Loucy (cell line): ENCODE data around the gene GPC5.

Experiments used
- H2AFZ ChIP-seq: fragments of 200-600 bp; sonication (generic); 2 replicates; pipeline ENCODE4 v1.6.0; 2016; ENCODE audit warnings: antibody characterized with exemption, mild to moderate bottlenecking, low read length, moderate library complexity
- H3F3A ChIP-seq: fragments of 200-600 bp; 2 replicates; pipeline ENCODE4 v1.6.0; 2016; ENCODE audit warnings: antibody characterized with exemption, low read depth, mild to moderate bottlenecking
- H3K27me3 ChIP-seq: fragments of 200-600 bp; sonication (generic); 2 replicates; pipeline ENCODE4 v1.6.1; 2014; ENCODE audit warnings: low read length, mild to moderate bottlenecking; ENCODE audit not compliant: insufficient read depth, poor library complexity, severe bottlenecking
- H3K36me3 ChIP-seq: fragments of 200-600 bp; sonication (generic); 2 replicates; pipeline ENCODE4 v1.6.1; 2016; ENCODE audit warnings: low read length; ENCODE audit not compliant: insufficient read depth
- H3K4me1 ChIP-seq: fragments of 200-600 bp; sonication (generic); 2 replicates; pipeline ENCODE4 v1.5.1; 2014; ENCODE audit warnings: low read length, mild to moderate bottlenecking; ENCODE audit not compliant: insufficient read depth, poor library complexity, severe bottlenecking
- H3K4me2 ChIP-seq: fragments of 200-600 bp; sonication (generic); 2 replicates; pipeline ENCODE4 v1.6.0; 2014; ENCODE audit warnings: antibody characterized with exemption, low read length, low read depth, mild to moderate bottlenecking; ENCODE audit not compliant: poor library complexity, severe bottlenecking
- H3K4me3 ChIP-seq: fragments of 200-600 bp; sonication (generic); 2 replicates; pipeline ENCODE4 v1.5.1; 2014; ENCODE audit warnings: low read length, mild to moderate bottlenecking, mixed read lengths; ENCODE audit not compliant: poor library complexity, severe bottlenecking
- H3K79me2 ChIP-seq: fragments of 200-600 bp; sonication (generic); 2 replicates; pipeline ENCODE4 v1.6.1; 2014; ENCODE audit warnings: low read length; ENCODE audit not compliant: insufficient read depth
- H3K9ac ChIP-seq: fragments of 200-600 bp; sonication (generic); 2 replicates; pipeline ENCODE4 v1.6.0; 2014; ENCODE audit warnings: mild to moderate bottlenecking, low read depth, low read length, moderate library complexity; ENCODE audit not compliant: poor library complexity, severe bottlenecking
- H3K9me2 ChIP-seq: fragments of 200-600 bp; sonication (generic); replicated peaks from 2 replicates; pipeline ENCODE4 v1.6.1; 2016; ENCODE audit warnings: low read depth, low read length, mixed read lengths
- H3K9me3 ChIP-seq: fragments of 200-600 bp; sonication (generic); 2 replicates; pipeline ENCODE4 v1.6.1; 2014; ENCODE audit warnings: mild to moderate bottlenecking, antibody characterized with exemption, low read length, low read depth; ENCODE audit not compliant: insufficient read depth
- H4K20me1 ChIP-seq: fragments of 200-600 bp; sonication (generic); 2 replicates; pipeline ENCODE4 v1.6.0; 2014; ENCODE audit warnings: antibody characterized with exemption, low read length, mild to moderate bottlenecking; ENCODE audit not compliant: insufficient read depth, poor library complexity, severe bottlenecking
- EZH2phosphoT487 ChIP-seq: fragments of 200-600 bp; IDR thresholded peaks from 2 replicates; pipeline ENCODE4 v1.6.1; 2018; ENCODE audit warnings: antibody characterized with exemption, mild to moderate bottlenecking, moderate library complexity, borderline replicate concordance
- TF ChIP-seq, protein P1 (sequence below): fragments of 200-600 bp; sonication (generic); conservative IDR thresholded peaks from 2 replicates; pipeline ENCODE4 v1.5.1; 2014; ENCODE audit warnings: mild to moderate bottlenecking, antibody characterized with exemption, low read length

GPC5 gene

DNA sequence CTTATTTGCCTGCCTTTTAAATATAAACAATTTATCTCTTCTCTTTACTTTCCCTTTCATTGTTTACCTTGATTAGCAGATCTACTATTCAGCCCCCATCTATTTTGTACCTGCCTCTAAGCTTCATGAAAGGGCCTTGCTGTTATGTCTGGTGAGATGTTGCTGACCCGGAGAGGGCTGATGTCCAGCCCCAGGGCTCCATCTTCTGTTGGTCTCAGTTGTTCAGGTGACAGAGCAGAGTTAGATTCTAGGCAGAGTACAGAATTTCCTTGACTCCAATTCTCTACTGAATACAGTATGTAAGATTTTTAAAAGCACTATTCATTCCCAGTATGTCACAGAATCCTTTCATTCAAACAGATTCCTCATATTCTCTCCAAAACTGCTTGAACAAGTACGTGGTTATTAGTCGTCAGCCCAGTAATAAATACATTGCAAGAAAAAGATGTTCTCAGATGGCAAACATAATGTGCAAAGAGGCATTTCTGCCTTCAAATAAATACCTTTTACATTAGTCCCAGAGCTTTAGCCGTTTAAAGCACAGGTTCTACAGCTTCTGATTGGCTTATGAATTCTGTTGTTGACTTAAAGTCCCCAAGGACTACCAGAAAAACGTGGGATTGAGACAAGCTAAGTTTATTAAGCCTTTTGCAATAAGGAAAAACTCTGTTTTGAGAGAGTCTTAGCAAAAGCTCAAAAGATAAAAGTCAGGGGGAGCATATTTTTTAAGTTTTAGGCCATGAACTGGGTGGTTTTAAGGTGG is 159.1 kb downstream of the GPC5 start:
- Histone ChIP-seq H3K9me3 (no peaks in the 10 kb centered on the region), H3K4me2 (no peak overlapping the region), H3K4me1 (no peaks in the 10 kb centered on the region), H2AFZ (no peak overlapping the region), H3K36me3 (no peaks in the 10 kb centered on the region), H3K79me2 (no peaks in the 10 kb centered on the region), H3F3A (no peaks in the 10 kb centered on the region), H3K9ac (no peak overlapping the region), H3K27me3 (no peaks in the 10 kb centered on the region), H4K20me1 (no peaks in the 10 kb centered on the region), H3K4me3 (no peak overlapping the region), H3K9me2 (no peaks in the 10 kb centered on the region)
- TF ChIP-seq, protein P1, sequence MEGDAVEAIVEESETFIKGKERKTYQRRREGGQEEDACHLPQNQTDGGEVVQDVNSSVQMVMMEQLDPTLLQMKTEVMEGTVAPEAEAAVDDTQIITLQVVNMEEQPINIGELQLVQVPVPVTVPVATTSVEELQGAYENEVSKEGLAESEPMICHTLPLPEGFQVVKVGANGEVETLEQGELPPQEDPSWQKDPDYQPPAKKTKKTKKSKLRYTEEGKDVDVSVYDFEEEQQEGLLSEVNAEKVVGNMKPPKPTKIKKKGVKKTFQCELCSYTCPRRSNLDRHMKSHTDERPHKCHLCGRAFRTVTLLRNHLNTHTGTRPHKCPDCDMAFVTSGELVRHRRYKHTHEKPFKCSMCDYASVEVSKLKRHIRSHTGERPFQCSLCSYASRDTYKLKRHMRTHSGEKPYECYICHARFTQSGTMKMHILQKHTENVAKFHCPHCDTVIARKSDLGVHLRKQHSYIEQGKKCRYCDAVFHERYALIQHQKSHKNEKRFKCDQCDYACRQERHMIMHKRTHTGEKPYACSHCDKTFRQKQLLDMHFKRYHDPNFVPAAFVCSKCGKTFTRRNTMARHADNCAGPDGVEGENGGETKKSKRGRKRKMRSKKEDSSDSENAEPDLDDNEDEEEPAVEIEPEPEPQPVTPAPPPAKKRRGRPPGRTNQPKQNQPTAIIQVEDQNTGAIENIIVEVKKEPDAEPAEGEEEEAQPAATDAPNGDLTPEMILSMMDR = no peak
- TF ChIP-seq EZH2phosphoT487 = no peak

DNA sequence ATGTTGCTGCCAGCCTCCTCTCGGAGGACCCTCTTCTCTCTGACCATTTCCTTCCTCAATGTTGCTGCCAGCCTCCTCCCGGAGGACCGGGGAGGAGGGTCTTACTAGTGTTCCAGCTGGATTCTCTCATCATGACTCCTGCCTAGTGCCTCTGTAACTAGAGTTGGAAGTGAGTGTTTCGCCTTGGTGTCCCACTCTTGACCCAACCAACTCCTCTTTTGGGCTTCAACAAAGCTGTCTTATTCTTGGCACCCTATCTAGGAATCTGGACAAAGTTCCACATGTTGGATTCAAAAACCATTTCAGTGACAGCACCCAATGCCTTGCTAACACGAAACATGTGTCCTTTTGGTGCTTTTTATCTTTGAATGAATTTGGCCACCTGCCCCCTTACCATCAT is 165.4 kb downstream of the GPC5 start:
- TF ChIP-seq EZH2phosphoT487 = no peak
- TF ChIP-seq, protein P1 = no peak
- Histone ChIP-seq H3K4me3 (no peak overlapping the region), H3K36me3 (no peaks in the 10 kb centered on the region), H2AFZ (no peak overlapping the region), H4K20me1 (no peaks in the 10 kb centered on the region), H3K4me2 (no peak overlapping the region), H3K4me1 (no peaks in the 10 kb centered on the region), H3K79me2 (no peaks in the 10 kb centered on the region), H3K9ac (no peak overlapping the region), H3K9me2 (no peaks in the 10 kb centered on the region), H3F3A (no peaks in the 10 kb centered on the region), H3K9me3 (no peaks in the 10 kb centered on the region), H3K27me3 (no peaks in the 10 kb centered on the region)

DNA sequence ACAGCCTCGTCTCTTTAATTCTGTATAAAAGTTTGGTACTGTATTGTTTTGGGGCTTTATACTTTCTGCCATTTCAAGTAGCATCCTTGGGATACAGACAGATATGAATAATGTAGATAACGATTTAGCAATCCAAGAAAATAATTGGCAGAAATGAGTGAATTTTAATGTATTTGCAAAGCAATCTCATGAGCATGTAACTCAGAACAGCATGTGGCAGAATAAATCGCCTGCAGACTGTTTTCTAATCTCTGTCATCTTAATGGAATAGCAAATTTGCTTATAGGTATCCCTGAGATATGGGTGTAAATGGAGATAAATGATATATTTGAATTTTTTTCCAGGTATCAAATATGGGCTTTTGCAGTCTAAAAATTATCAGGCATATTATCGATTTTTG is 166.0 kb downstream of the GPC5 start:
- TF ChIP-seq, protein P1 = no peak
- no peak for TF ChIP-seq EZH2phosphoT487
- Histone ChIP-seq H3F3A (no peaks in the 10 kb centered on the region), H3K4me2 (no peak overlapping the region), H3K4me1 (no peaks in the 10 kb centered on the region), H2AFZ (no peak overlapping the region), H3K9ac (no peak overlapping the region), H3K36me3 (no peaks in the 10 kb centered on the region), H3K4me3 (no peak overlapping the region), H3K9me2 (no peaks in the 10 kb centered on the region), H3K27me3 (no peaks in the 10 kb centered on the region), H4K20me1 (no peaks in the 10 kb centered on the region), H3K9me3 (no peaks in the 10 kb centered on the region), H3K79me2 (no peaks in the 10 kb centered on the region)
